Neural progenitor cell (in vitro differentiated cells): ENCODE data around the gene ACER3. TPM values are rescaled to one million over a fixed set of nuclear protein-coding genes. Genes with fewer than 3 reads are reported as not detected.

Experiments used
- DNase-seq: peaks from one replicate; pipeline ENCODE4 v3.0.0-alpha.2; 2016; ENCODE audit warnings: low spot score
- H2AFZ ChIP-seq: fragments of 200-600 bp; sonication (generic); replicated peaks from 2 replicates; pipeline ENCODE4 v1.6.1; 2016; ENCODE audit warnings: antibody characterized with exemption
- H3F3A ChIP-seq: fragments of 200-600 bp; sonication (generic); 2 replicates; pipeline ENCODE4 v1.6.1; 2016; ENCODE audit warnings: antibody characterized with exemption, low read depth
- H3K27ac ChIP-seq: fragments of 200-600 bp; sonication (generic); 2 replicates; pipeline ENCODE4 v1.5.1; 2016; ENCODE audit warnings: mild to moderate bottlenecking
- H3K27me3 ChIP-seq: fragments of 200-600 bp; sonication (generic); 2 replicates; pipeline ENCODE4 v1.6.1; 2016; ENCODE audit warnings: mild to moderate bottlenecking, moderate library complexity
- H3K36me3 ChIP-seq: fragments of 200-600 bp; sonication (generic); 2 replicates; pipeline ENCODE4 v1.5.1; 2016
- H3K4me1 ChIP-seq: fragments of 200-600 bp; sonication (generic); 2 replicates; pipeline ENCODE4 v1.6.1; 2016; ENCODE audit warnings: mixed run types
- H3K4me2 ChIP-seq: fragments of 200-600 bp; sonication (generic); 2 replicates; pipeline ENCODE4 v1.6.1; 2016
- H3K4me3 ChIP-seq: fragments of 200-600 bp; sonication (generic); 2 replicates; pipeline ENCODE4 v1.5.1; 2016
- H3K79me2 ChIP-seq: fragments of 200-600 bp; sonication (generic); 2 replicates; pipeline ENCODE4 v1.6.1; 2016; ENCODE audit warnings: low read depth
- H3K9ac ChIP-seq: fragments of 200-600 bp; sonication (generic); 2 replicates; pipeline ENCODE4 v1.6.1; 2016
- H3K9me3 ChIP-seq: fragments of 200-600 bp; sonication (generic); 2 replicates; pipeline ENCODE4 v1.5.1; 2016; ENCODE audit warnings: low read depth
- H4K20me1 ChIP-seq: fragments of 200-600 bp; sonication (generic); 2 replicates; pipeline ENCODE4 v1.6.1; 2016; ENCODE audit warnings: low read depth
- H3K27ac Mint-ChIP-seq: 3 replicates; pipeline ENCODE4 v1.8.0; 2021; ENCODE audit warnings: mixed read lengths
- H3K27me3 Mint-ChIP-seq: 2 replicates; pipeline ENCODE4 v1.8.0; 2022; ENCODE audit warnings: low read depth, mild to moderate bottlenecking, inconsistent platforms, moderate library complexity, mixed read lengths; ENCODE audit not compliant: insufficient read depth
- H3K36me3 Mint-ChIP-seq: 3 replicates; pipeline ENCODE4 v1.8.0; 2021; ENCODE audit warnings: mixed read lengths
- H3K4me1 Mint-ChIP-seq: 3 replicates; pipeline ENCODE4 v1.8.0; 2021; ENCODE audit warnings: mixed read lengths
- H3K4me3 Mint-ChIP-seq: 3 replicates; pipeline ENCODE4 v1.8.0; 2021; ENCODE audit warnings: mild to moderate bottlenecking, moderate library complexity, mixed read lengths
- H3K9me3 Mint-ChIP-seq: 3 replicates; pipeline ENCODE4 v1.8.0; 2020; ENCODE audit warnings: mixed read lengths
- EZH2 ChIP-seq: fragments of 200-600 bp; sonication (generic); IDR thresholded peaks from 2 replicates; pipeline ENCODE4 v1.6.1; 2017; ENCODE audit warnings: antibody characterized with exemption, mild to moderate bottlenecking, moderate library complexity
- EZH2phosphoT487 ChIP-seq: fragments of 200-600 bp; sonication (generic); IDR thresholded peaks from 2 replicates; pipeline ENCODE4 v1.6.1; 2017; ENCODE audit warnings: antibody characterized with exemption
- total RNA-seq: library from RNA; depleted of rRNA; stranded (reverse); fragments of >200 nt; gene quantifications from 2 replicates; pipeline ENCODE4 v1.2.3, GENCODE V29; 2015; ENCODE audit warnings: low replicate concordance
- TF ChIP-seq, protein P1 (sequence below): fragments of 200-600 bp; sonication (generic); IDR thresholded peaks from 2 replicates; pipeline ENCODE4 v1.5.1; 2017; ENCODE audit warnings: antibody characterized with exemption, mild to moderate bottlenecking

Gene ACER3
- total RNA-seq, 1 donor from 2014 or later = 18.9 TPM

DNA sequence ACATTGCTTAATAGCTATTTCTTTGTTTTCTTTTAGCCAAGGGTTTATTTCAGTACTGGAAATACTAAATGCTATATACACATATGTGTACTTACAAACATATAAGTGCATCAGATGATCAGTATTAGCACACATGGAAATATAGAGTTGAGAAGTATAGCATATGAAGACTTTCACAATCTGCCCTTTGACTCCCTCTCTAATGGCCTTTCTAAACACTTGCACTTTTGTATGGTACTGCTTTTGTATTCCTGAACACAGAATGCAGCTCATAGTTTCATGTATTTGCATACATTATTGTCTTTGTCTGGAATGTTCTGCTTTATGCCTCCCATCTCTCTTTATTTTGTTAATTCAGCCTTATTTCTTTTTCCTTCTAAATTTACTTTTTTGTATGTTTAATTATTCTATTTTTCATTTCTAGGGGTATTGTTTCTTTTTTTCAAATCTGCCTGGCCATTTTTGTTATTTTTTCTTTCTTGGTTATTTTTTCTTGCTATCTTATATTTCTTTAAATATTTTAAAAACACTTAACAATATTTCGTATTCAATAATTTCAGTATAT, 28.8 kb downstream of the ACER3 start:
- no peaks in the 10 kb centered on the region for H3K9me3 Mint-ChIP-seq
- no peak overlapping the region for H3K4me3 Mint-ChIP-seq
- TF ChIP-seq, protein P1, sequence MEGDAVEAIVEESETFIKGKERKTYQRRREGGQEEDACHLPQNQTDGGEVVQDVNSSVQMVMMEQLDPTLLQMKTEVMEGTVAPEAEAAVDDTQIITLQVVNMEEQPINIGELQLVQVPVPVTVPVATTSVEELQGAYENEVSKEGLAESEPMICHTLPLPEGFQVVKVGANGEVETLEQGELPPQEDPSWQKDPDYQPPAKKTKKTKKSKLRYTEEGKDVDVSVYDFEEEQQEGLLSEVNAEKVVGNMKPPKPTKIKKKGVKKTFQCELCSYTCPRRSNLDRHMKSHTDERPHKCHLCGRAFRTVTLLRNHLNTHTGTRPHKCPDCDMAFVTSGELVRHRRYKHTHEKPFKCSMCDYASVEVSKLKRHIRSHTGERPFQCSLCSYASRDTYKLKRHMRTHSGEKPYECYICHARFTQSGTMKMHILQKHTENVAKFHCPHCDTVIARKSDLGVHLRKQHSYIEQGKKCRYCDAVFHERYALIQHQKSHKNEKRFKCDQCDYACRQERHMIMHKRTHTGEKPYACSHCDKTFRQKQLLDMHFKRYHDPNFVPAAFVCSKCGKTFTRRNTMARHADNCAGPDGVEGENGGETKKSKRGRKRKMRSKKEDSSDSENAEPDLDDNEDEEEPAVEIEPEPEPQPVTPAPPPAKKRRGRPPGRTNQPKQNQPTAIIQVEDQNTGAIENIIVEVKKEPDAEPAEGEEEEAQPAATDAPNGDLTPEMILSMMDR = no peak
- Histone ChIP-seq H3K36me3 (no peaks in the 10 kb centered on the region), H3K9me3 (no peaks in the 10 kb centered on the region), H3K79me2 (peaks cover 4% of the 10 kb centered on the region), H2AFZ (no peak overlapping the region), H3K27me3 (no peaks in the 10 kb centered on the region), H3K27ac (no peak overlapping the region), H3K4me3 (no peak overlapping the region), H3F3A (no peaks in the 10 kb centered on the region), H3K4me2 (no peak overlapping the region), H3K9ac (no peak overlapping the region), H4K20me1 (no peaks in the 10 kb centered on the region), H3K4me1 (peaks cover 19% of the 10 kb centered on the region)
- H3K4me1 Mint-ChIP-seq = peaks cover 16% of the 10 kb centered on the region
- DNase-seq = no peak
- no peaks in the 10 kb centered on the region for H3K36me3 Mint-ChIP-seq
- H3K27ac Mint-ChIP-seq = peak overlapping the region; percentile 36
- H3K27me3 Mint-ChIP-seq = no peaks in the 10 kb centered on the region

- Histone ChIP-seq H3K27me3 (no peaks in the 10 kb centered on the region), H3K79me2 (peaks cover 4% of the 10 kb centered on the region), H3K4me3 (no peak overlapping the region), H3K4me1 (peaks cover 19% of the 10 kb centered on the region), H3K9me3 (no peaks in the 10 kb centered on the region), H2AFZ (no peak overlapping the region), H3K36me3 (no peaks in the 10 kb centered on the region), H3K9ac (no peak overlapping the region), H3F3A (no peaks in the 10 kb centered on the region), H4K20me1 (no peaks in the 10 kb centered on the region), H3K27ac (no peak overlapping the region), H3K4me2 (no peak overlapping the region)
- H3K4me3 Mint-ChIP-seq = no peak overlapping the region
- H3K27me3 Mint-ChIP-seq = no peaks in the 10 kb centered on the region
- H3K27ac Mint-ChIP-seq = no peak overlapping the region
- peaks cover 16% of the 10 kb centered on the region for H3K4me1 Mint-ChIP-seq
- no peaks in the 10 kb centered on the region for H3K36me3 Mint-ChIP-seq
- TF ChIP-seq EZH2 (no peak), EZH2phosphoT487 (no peak)
- TF ChIP-seq, protein P1 = no peak
- no peaks in the 10 kb centered on the region for H3K9me3 Mint-ChIP-seq
- DNase-seq = no peak
These were observed 29.6 kb downstream of the ACER3 start for GRCh38 chr11:76890329-76890728.

- Histone ChIP-seq H3F3A (no peaks in the 10 kb centered on the region), H3K4me1 (peaks cover 19% of the 10 kb centered on the region), H3K79me2 (peaks cover 4% of the 10 kb centered on the region), H3K36me3 (no peaks in the 10 kb centered on the region), H4K20me1 (no peaks in the 10 kb centered on the region), H3K27ac (no peak overlapping the region), H3K9ac (no peak overlapping the region), H3K4me3 (no peak overlapping the region), H3K9me3 (no peaks in the 10 kb centered on the region), H3K27me3 (no peaks in the 10 kb centered on the region), H2AFZ (no peak overlapping the region), H3K4me2 (no peak overlapping the region)
- Mint-ChIP-seq H3K27me3 (no peaks in the 10 kb centered on the region), H3K27ac (no peak overlapping the region), H3K36me3 (no peaks in the 10 kb centered on the region), H3K9me3 (no peaks in the 10 kb centered on the region), H3K4me3 (no peak overlapping the region), H3K4me1 (peaks cover 16% of the 10 kb centered on the region)
- TF ChIP-seq EZH2 (no peak), EZH2phosphoT487 (no peak)
- TF ChIP-seq, protein P1 = no peak
- DNase-seq = no peak
These were observed 30.6 kb downstream of the ACER3 start for GRCh38 chr11:76891285-76891684.
